Lower leg skin (tissue), 3 donors: ENCODE measurements around the gene DSCAML1.

Source experiments
- CTCF ChIP-seq, 3 donors: fragments of 450-650 bp; IDR thresholded peaks; one replicate each; pipeline ENCODE4 v1.5.1; 2016; ENCODE audit warnings: antibody characterized with exemption in 3 of 3, mild to moderate bottlenecking in 3 of 3, moderate library complexity in 2 of 3
- POLR2A ChIP-seq, 2 donors: fragments of 450-650 bp; IDR thresholded peaks; one replicate each; pipeline ENCODE4 v1.6.1; 2016 to 2017; ENCODE audit warnings: antibody characterized with exemption in 2 of 2, mild to moderate bottlenecking in 1 of 2, moderate library complexity in 1 of 2

- TF ChIP-seq CTCF (IDR thresholded peaks at IDR 0.05) (no peak), POLR2A (IDR thresholded peaks at IDR 0.05) (no peak)
These were observed 44.0 kb upstream of the DSCAML1 start for GRCh38 chr11:117840881-117841550.
